K562 (cell line): ENCODE data around the gene CHCHD1. TPM values are rescaled to one million over a fixed set of nuclear protein-coding genes. Genes with fewer than 3 reads are reported as not detected.

ENCODE experiments used
- ATAC-seq: fragments of 200-7000 bp; cut with Tn5 transposase; 3 replicates; pipeline ENCODE4 v1.9.1; 2020; ENCODE audit warnings: moderate library complexity
- BruUV-seq: library from RNA; stranded (reverse); fragments of 400-500 nt; replicated peaks from 2 replicates; lab custom pipeline; 2021; lab: Mats Ljungman, UMichigan
- CTCF ChIA-PET: fragments of 300-600 bp; formaldehyde crosslinking; extraction: SDS; loops from one replicate; lab custom pipeline; 2021; ENCODE audit warnings: low intra/inter-chr PET ratio; lab: Yijun Ruan, JAX
- POLR2A ChIA-PET: fragments of 300-600, 350-650 bp; sonication (Branson Sonifier 250); formaldehyde crosslinking; extraction: SDS; loops from one replicate; lab custom pipeline; 2021; ENCODE audit warnings: antibody characterized with exemption, inconsistent platforms; lab: Yijun Ruan, JAX
- DNase-seq, 4 experiments: peaks; one replicate each; pipeline versions ENCODE4 v3.0.0 to v3.0.0-alpha.2; 2011 to 2018; ENCODE audit warnings: low spot score in 3 of 4, mixed read lengths in 3 of 4; ENCODE audit errors: extremely low read depth in 1 of 4
- FAIRE-seq: peaks from 2 replicates; lab custom pipeline; 2011; peaks lifted over from hg19 to GRCh38; lab: Jason Lieb, UNC
- H2AFZ ChIP-seq: 2 replicates; pipeline ENCODE4 v1.6.0; 2011; ENCODE audit warnings: low read depth, low read length, control low read depth, inconsistent platforms
- H3K27ac ChIP-seq: fragments of 200-600 bp; 3 replicates; pipeline ENCODE4 v1.8.0; 2011; ENCODE audit warnings: low read depth, mild to moderate bottlenecking, control low read depth, inconsistent platforms, low read length, moderate library complexity, mixed read lengths; ENCODE audit errors: extremely low read depth
- H3K27me3 ChIP-seq, 2 experiments: fragments of 300-600 bp in 1 of 2; 2 replicates in 1 of 2; 3 replicates in 1 of 2; pipeline versions ENCODE4 v1.6.0 to v1.8.0; 2011; ENCODE audit warnings: inconsistent platforms in 2 of 2, low read length in 2 of 2, mild to moderate bottlenecking in 1 of 2, mixed read lengths in 1 of 2, moderate library complexity in 1 of 2; ENCODE audit not compliant: control insufficient read depth in 2 of 2, insufficient read depth in 2 of 2
- H3K36me3 ChIP-seq: fragments of 300-600 bp; 3 replicates; pipeline ENCODE4 v1.8.0; 2011; ENCODE audit warnings: mild to moderate bottlenecking, low read length, inconsistent platforms; ENCODE audit not compliant: control insufficient read depth, insufficient read depth
- H3K4me1 ChIP-seq, 2 experiments: fragments of 200-600 bp in 1 of 2; replicated peaks in 1 of 2; 2 replicates in 1 of 2; 3 replicates in 1 of 2; pipeline versions ENCODE4 v1.5.1 to v1.8.0; 2011; ENCODE audit warnings: inconsistent platforms in 2 of 2, low read length in 2 of 2, mild to moderate bottlenecking in 1 of 2, mixed read lengths in 1 of 2, moderate library complexity in 1 of 2; ENCODE audit not compliant: control insufficient read depth in 2 of 2, insufficient read depth in 2 of 2
- H3K4me2 ChIP-seq: 2 replicates; pipeline ENCODE4 v1.6.1; 2011; ENCODE audit warnings: low read length, control low read depth, inconsistent platforms, mixed read lengths; ENCODE audit not compliant: insufficient read depth
- H3K4me3 ChIP-seq: fragments of 200-600 bp; sonication (generic), shearing (Covaris generic); 2 replicates; pipeline ENCODE4 v1.5.1; 2016; ENCODE audit warnings: control low read depth, inconsistent platforms
- H3K79me2 ChIP-seq: fragments of 200-600 bp; 3 replicates; pipeline ENCODE4 v1.8.0; 2011; ENCODE audit warnings: low read length, inconsistent platforms; ENCODE audit not compliant: control insufficient read depth, insufficient read depth
- H3K9ac ChIP-seq, 2 experiments: 2 replicates each; pipeline versions ENCODE4 v1.6.0 to v1.6.1; 2011; ENCODE audit warnings: low read depth in 2 of 2, low read length in 2 of 2, control low read depth in 1 of 2, inconsistent platforms in 1 of 2, mild to moderate bottlenecking in 1 of 2, mixed read lengths in 1 of 2; ENCODE audit not compliant: insufficient read depth in 1 of 2
- H3K9me1 ChIP-seq: one replicate; pipeline ENCODE4 v1.6.0; 2011; ENCODE audit warnings: inconsistent platforms, mild to moderate bottlenecking, low read length, moderate library complexity; ENCODE audit not compliant: control insufficient read depth, insufficient read depth
- H3K9me3 ChIP-seq: replicated peaks from 2 replicates; pipeline ENCODE4 v1.5.1; 2011; ENCODE audit warnings: low read depth, low read length, inconsistent platforms; ENCODE audit not compliant: control insufficient read depth, insufficient read depth
- H4K20me1 ChIP-seq: replicated peaks from 2 replicates; pipeline ENCODE4 v1.6.1; 2011; ENCODE audit warnings: low read length, inconsistent platforms, mixed read lengths; ENCODE audit not compliant: control insufficient read depth, insufficient read depth
- CBFA2T3 ChIP-seq: fragments of 450-650 bp; IDR thresholded peaks from 2 replicates; pipeline ENCODE4 v1.6.1; 2017
- E2F3 ChIP-seq: fragments of 250-450 bp; sonication (Bioruptor Pico); IDR thresholded peaks from 2 replicates; pipeline ENCODE4 v1.4.0; 2020; ENCODE audit warnings: mild to moderate bottlenecking
- HOXB6 ChIP-seq: fragments of 250-450 bp; sonication (Bioruptor Pico); IDR thresholded peaks from 2 replicates; pipeline ENCODE4 v1.5.1; 2022; ENCODE audit warnings: mild to moderate bottlenecking, borderline replicate concordance
- OTX1 ChIP-seq: fragments of 450-650 bp; formaldehyde crosslinking; IDR thresholded peaks from 2 replicates; pipeline ENCODE4 v1.4.0; 2022; ENCODE audit warnings: mild to moderate bottlenecking
- POLR2G ChIP-seq: fragments of 200-400 bp; formaldehyde crosslinking; IDR thresholded peaks from 2 replicates; pipeline ENCODE4 v1.6.1; 2017; ENCODE audit warnings: low read depth, mild to moderate bottlenecking, antibody characterized with exemption, low read length, moderate library complexity
- RBM14 ChIP-seq: fragments of 200-400 bp; formaldehyde crosslinking; IDR thresholded peaks from 2 replicates; pipeline ENCODE4 v1.6.1; 2018; ENCODE audit warnings: low read depth, mild to moderate bottlenecking, low read length, moderate library complexity, borderline replicate concordance; ENCODE audit not compliant: insufficient read depth
- SP2 ChIP-seq: IDR thresholded peaks from 2 replicates; pipeline ENCODE4 v1.6.1; 2011; ENCODE audit warnings: mild to moderate bottlenecking, low read depth, low read length, moderate library complexity; ENCODE audit not compliant: poor library complexity, severe bottlenecking; ENCODE audit errors: extremely low read depth
- TAL1 ChIP-seq: fragments of 450-650 bp; IDR thresholded peaks from 2 replicates; pipeline ENCODE4 v1.6.1; 2016; ENCODE audit warnings: mild to moderate bottlenecking
- ZNF140 ChIP-seq: fragments of 250-450 bp; sonication (Bioruptor Pico); IDR thresholded peaks from 2 replicates; pipeline ENCODE4 v1.8.0; 2021; ENCODE audit warnings: moderate library complexity, mild to moderate bottlenecking, inconsistent platforms
- ZSCAN32 ChIP-seq: fragments of 450-650 bp; formaldehyde crosslinking; IDR thresholded peaks from 2 replicates; pipeline ENCODE4 v1.4.0; 2020; ENCODE audit warnings: mild to moderate bottlenecking, moderate library complexity
- whole genome bisulfite sequencing: fragments of 100-300 bp; shearing (Covaris generic); methylation state at CpG from one replicate; pipeline ENCODE4 v1.1.6; 2016; ENCODE audit warnings: low coverage, mixed read lengths; ENCODE audit not compliant: insufficient coverage; ENCODE audit errors: missing lambda C conversion rate; 5-methylcytosine and 5-hydroxymethylcytosine counted together
- in situ Hi-C: fragments of 300-500 bp; cut with MboI; formaldehyde crosslinking; loops from 4 replicates; pipeline ENCODE4 v1.15.0; 2018; ENCODE audit warnings: inconsistent platforms, mixed read lengths
- intact Hi-C: fragments of 100-400 bp; cut with micrococcal nuclease; formaldehyde crosslinking; loops from 2 replicates; pipeline ENCODE4 v1.14.2; 2022
- polyA plus RNA-seq, 8 experiments: library from polyadenylated mRNA; depleted of rRNA in 4 of 8; stranded (reverse) in 5 of 8; unstranded in 3 of 8; fragments of >200 nt; fragmentation: Nextera tagmentation in 2 of 8; fragmentation: Illumina TruSeq in 1 of 8; extraction: Ambion mirVana in 2 of 8; extraction: Trizol in 1 of 8; gene quantifications; 2 replicates each; pipeline versions ENCODE4 v1.2.1 to v1.2.3, GENCODE V29; 2011 to 2014; ENCODE audit warnings: inconsistent platforms in 1 of 8, missing spikeins in 1 of 8
- total RNA-seq, 7 experiments: library from RNA; depleted of rRNA in 6 of 7; stranded (reverse); fragments of >200 nt in 6 of 7; fragmentation: Illumina TruSeq in 2 of 7; extraction: Trizol in 2 of 7; gene quantifications; 2 replicates each; pipeline versions ENCODE4 v1.2.1 to v1.2.3, GENCODE V29; 2011 to 2021; ENCODE audit warnings: low replicate concordance in 1 of 7
- TF ChIP-seq, protein P1 (sequence below): fragments of 250-450 bp; sonication (Bioruptor Pico); IDR thresholded peaks from 2 replicates; pipeline ENCODE4 v1.4.0; 2020; ENCODE audit warnings: mild to moderate bottlenecking, moderate library complexity, borderline replicate concordance
- TF ChIP-seq, protein P2 (sequence below): fragments of 450-650 bp; IDR thresholded peaks from 2 replicates; pipeline ENCODE4 v1.6.1; 2016; ENCODE audit warnings: missing biosample characterization, missing genetic modification characterization
- TF ChIP-seq, protein P3 (sequence below): sonication (generic); formaldehyde crosslinking; IDR thresholded peaks from 2 replicates; pipeline ENCODE4 v1.8.0; 2022; ENCODE audit warnings: missing genetic modification reagents, mild to moderate bottlenecking, borderline replicate concordance
- TF ChIP-seq, protein P4 (sequence below): fragments of 450-650 bp; IDR thresholded peaks from 2 replicates; pipeline ENCODE4 v1.6.1; 2016

The CHCHD1 gene
- total and polyA plus RNA-seq, 9 of the 15 experiments (the other 6 are each of a cell fraction or from before 2014, with no cell fraction given) = 52.9 to 126 (median 83.4) TPM

DNA sequence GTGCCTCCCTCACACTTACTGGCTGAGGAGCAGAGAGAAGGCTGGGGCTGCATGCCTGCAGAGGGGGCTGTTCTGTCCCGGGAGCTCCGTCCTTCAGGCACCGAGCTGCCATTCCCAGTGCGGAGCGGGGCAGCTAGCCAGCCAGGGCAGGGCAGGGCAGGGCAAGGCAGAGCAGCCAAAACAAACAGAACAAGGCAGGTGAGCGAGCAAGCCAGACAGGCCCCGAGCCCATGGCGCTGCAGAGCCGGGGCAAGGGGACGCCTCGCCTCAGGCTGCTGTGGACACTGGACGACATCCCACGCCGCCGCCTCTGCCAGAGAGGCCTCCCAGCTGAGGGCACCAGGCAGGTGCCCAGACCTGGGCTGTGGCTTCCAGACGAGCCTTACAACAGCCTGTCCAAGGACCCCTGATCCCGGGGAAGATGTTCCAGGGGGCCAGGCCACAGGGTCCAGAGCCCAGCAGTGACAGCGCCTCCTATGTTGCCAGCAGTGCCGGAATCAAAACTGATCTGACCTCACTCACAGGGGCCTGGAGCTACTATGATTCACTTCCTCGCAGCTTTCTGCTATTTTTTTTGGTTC, 37.8 kb downstream of the CHCHD1 start (continued):
- TF ChIP-seq, protein P1, sequence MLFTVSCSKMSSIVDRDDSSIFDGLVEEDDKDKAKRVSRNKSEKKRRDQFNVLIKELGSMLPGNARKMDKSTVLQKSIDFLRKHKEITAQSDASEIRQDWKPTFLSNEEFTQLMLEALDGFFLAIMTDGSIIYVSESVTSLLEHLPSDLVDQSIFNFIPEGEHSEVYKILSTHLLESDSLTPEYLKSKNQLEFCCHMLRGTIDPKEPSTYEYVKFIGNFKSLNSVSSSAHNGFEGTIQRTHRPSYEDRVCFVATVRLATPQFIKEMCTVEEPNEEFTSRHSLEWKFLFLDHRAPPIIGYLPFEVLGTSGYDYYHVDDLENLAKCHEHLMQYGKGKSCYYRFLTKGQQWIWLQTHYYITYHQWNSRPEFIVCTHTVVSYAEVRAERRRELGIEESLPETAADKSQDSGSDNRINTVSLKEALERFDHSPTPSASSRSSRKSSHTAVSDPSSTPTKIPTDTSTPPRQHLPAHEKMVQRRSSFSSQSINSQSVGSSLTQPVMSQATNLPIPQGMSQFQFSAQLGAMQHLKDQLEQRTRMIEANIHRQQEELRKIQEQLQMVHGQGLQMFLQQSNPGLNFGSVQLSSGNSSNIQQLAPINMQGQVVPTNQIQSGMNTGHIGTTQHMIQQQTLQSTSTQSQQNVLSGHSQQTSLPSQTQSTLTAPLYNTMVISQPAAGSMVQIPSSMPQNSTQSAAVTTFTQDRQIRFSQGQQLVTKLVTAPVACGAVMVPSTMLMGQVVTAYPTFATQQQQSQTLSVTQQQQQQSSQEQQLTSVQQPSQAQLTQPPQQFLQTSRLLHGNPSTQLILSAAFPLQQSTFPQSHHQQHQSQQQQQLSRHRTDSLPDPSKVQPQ = no peak
- peak; percentile 39 for TF ChIP-seq POLR2G
- TF ChIP-seq RBM14 = 0 out of 2 replicates have a peak, but pooled peaks have one; percentile 25

DNA sequence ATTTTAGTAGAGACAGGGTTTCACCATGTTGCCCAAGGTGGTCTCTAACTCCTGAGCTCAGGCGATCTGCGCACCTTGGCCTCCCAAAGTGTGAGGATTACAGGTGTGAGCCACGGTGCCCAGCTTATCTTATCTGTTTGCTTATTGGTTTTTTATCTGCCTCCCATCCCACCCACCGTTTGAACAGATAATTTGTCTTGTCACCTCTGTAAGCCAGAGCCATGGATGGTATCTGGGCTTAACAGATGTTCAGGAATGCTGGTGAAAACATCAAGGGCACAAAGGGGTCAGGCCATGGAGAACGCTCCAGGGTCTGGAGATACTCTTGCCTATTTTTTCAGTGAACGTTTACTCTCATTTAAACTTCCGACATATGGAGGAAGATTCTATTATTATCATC, 41.5 kb downstream of the CHCHD1 start:
- ATAC-seq (no peak), DNase-seq (no peak), FAIRE-seq (no peak)
- Histone ChIP-seq H3K4me3 (no peak overlapping the region), H4K20me1 (no peaks in the 10 kb centered on the region), H3K27me3 (no peaks in the 10 kb centered on the region), H3K9me1 (no peaks in the 10 kb centered on the region), H3K4me1 (peaks cover 13 to 31% of the 10 kb centered on the region in 2 experiments; a peak in 4 of 5 replicates), H3K27ac (no peak overlapping the region), H2AFZ (no peak overlapping the region), H3K9me3 (no peaks in the 10 kb centered on the region), H3K36me3 (peaks cover 37% of the 10 kb centered on the region; the same call in 2 of the 3 replicates), H3K79me2 (no peaks in the 10 kb centered on the region), H3K9ac (no peak overlapping the region), H3K4me2 (no peak overlapping the region)
- BruUV-seq = no TSS peak
- ChIA-PET POLR2A (interaction anchor here (0.9 to 1.7 kb wide), 3 partner anchors 8 to 54 kb away, joined by 3 to 6 read pairs (median 4); no protein-coding TSS in a partner anchor), CTCF (no interaction called here)
- in situ Hi-C loops (no loop called here), intact Hi-C loops (no loop called here)
- WGBS = 61% methylated on average over 7 of the region's 7 CpGs
- TF ChIP-seq, protein P2, sequence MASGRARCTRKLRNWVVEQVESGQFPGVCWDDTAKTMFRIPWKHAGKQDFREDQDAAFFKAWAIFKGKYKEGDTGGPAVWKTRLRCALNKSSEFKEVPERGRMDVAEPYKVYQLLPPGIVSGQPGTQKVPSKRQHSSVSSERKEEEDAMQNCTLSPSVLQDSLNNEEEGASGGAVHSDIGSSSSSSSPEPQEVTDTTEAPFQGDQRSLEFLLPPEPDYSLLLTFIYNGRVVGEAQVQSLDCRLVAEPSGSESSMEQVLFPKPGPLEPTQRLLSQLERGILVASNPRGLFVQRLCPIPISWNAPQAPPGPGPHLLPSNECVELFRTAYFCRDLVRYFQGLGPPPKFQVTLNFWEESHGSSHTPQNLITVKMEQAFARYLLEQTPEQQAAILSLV (tag) = no peak
- TF ChIP-seq TAL1 = peak; percentile 30; the same call in 1 of the 2 replicates
- no peak for TF ChIP-seq ZNF140
- TF ChIP-seq, protein P3, sequence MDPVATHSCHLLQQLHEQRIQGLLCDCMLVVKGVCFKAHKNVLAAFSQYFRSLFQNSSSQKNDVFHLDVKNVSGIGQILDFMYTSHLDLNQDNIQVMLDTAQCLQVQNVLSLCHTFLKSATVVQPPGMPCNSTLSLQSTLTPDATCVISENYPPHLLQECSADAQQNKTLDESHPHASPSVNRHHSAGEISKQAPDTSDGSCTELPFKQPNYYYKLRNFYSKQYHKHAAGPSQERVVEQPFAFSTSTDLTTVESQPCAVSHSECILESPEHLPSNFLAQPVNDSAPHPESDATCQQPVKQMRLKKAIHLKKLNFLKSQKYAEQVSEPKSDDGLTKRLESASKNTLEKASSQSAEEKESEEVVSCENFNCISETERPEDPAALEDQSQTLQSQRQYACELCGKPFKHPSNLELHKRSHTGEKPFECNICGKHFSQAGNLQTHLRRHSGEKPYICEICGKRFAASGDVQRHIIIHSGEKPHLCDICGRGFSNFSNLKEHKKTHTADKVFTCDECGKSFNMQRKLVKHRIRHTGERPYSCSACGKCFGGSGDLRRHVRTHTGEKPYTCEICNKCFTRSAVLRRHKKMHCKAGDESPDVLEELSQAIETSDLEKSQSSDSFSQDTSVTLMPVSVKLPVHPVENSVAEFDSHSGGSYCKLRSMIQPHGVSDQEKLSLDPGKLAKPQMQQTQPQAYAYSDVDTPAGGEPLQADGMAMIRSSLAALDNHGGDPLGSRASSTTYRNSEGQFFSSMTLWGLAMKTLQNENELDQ (CRISPR knock-in tag) = no peak
- TF ChIP-seq E2F3 (CRISPR knock-in tag) = no peak
- no peak for TF ChIP-seq ZSCAN32 (CRISPR knock-in tag)
- TF ChIP-seq, protein P4, sequence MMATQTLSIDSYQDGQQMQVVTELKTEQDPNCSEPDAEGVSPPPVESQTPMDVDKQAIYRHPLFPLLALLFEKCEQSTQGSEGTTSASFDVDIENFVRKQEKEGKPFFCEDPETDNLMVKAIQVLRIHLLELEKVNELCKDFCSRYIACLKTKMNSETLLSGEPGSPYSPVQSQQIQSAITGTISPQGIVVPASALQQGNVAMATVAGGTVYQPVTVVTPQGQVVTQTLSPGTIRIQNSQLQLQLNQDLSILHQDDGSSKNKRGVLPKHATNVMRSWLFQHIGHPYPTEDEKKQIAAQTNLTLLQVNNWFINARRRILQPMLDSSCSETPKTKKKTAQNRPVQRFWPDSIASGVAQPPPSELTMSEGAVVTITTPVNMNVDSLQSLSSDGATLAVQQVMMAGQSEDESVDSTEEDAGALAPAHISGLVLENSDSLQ = no peak
- no peak for TF ChIP-seq OTX1 (CRISPR knock-in tag)
- TF ChIP-seq SP2 = no peak
- TF ChIP-seq HOXB6 = no peak
- TF ChIP-seq CBFA2T3 = peak; percentile 57; the same call in 1 of the 2 replicates
